HG02884 (cell line): ENCODE measurements around the gene KRT31.
"Not testable (repeated sequence)": the region's sequence is repeated elsewhere in the genome, so short reads cannot be mapped to it uniquely, and the experiment has no call there.

Source experiments
- ATAC-seq: cut with Tn5 transposase; IDR thresholded peaks from one replicate; pipeline ENCODE4 v1.9.1; 2021; ENCODE audit warnings: mild to moderate bottlenecking, moderate library complexity; ENCODE audit not compliant: unreplicated experiment

KRT31 gene

GRCh38 chr17:41396996-41397660 is at the start of gene KRT31:
Gene KRT31 (minus strand): TSS chr17:41397608. CDS start chr17:41397539, 69 bp downstream.
- no peak for ATAC-seq

GRCh38 chr17:41446806-41447205 is 49.4 kb upstream of the KRT31 start:
- ATAC-seq, result no peak

- no peak for ATAC-seq
Observed at GRCh38 chr17:41444640-41445039, 47.2 kb upstream of the KRT31 start.

GRCh38 chr17:41444186-41444585 is 46.8 kb upstream of the KRT31 start:
- ATAC-seq, result no peak

- ATAC-seq, result no peak
Observed at GRCh38 chr17:41442739-41443138, 45.3 kb upstream of the KRT31 start.

- no peak for ATAC-seq
Observed at GRCh38 chr17:41440531-41441033, 43.2 kb upstream of the KRT31 start, which contains the start of gene KRT38. Gene KRT38 (minus strand): TSS chr17:41440983. CDS start chr17:41440921, 62 bp downstream.

GRCh38 chr17:41439375-41439774 is 42.0 kb upstream of the KRT31 start:
- ATAC-seq, result no peak

- ATAC-seq, result no peak
Observed at GRCh38 chr17:41437769-41438168, 40.4 kb upstream of the KRT31 start.

GRCh38 chr17:41437254-41437653 is 39.8 kb upstream of the KRT31 start:
- ATAC-seq, result no peak

- no peak for ATAC-seq
Observed at GRCh38 chr17:41434415-41434814, 37.0 kb upstream of the KRT31 start.

- ATAC-seq, result no peak
Observed at GRCh38 chr17:41434005-41434404, 36.6 kb upstream of the KRT31 start.

GRCh38 chr17:41433586-41433985 is 36.2 kb upstream of the KRT31 start:
- no peak for ATAC-seq

- ATAC-seq, result not testable (repeated sequence)
Observed at GRCh38 chr17:41430376-41430775, 33.0 kb upstream of the KRT31 start.

GRCh38 chr17:41429667-41430066 is 32.3 kb upstream of the KRT31 start:
- ATAC-seq, result no peak

- ATAC-seq, result no peak
Observed at GRCh38 chr17:41428591-41429291, 31.3 kb upstream of the KRT31 start.

- no peak for ATAC-seq
Observed at GRCh38 chr17:41424111-41424635, 26.8 kb upstream of the KRT31 start, which contains the start of gene KRT37. Gene KRT37 (minus strand): TSS chr17:41424585. CDS start chr17:41424523, 62 bp downstream.

GRCh38 chr17:41422586-41422985 is 25.2 kb upstream of the KRT31 start:
- not testable (repeated sequence) for ATAC-seq

GRCh38 chr17:41421617-41422016 is 24.2 kb upstream of the KRT31 start:
- no peak for ATAC-seq

- no peak for ATAC-seq
Observed at GRCh38 chr17:41421116-41421515, 23.7 kb upstream of the KRT31 start.

GRCh38 chr17:41420134-41420533 is 22.7 kb upstream of the KRT31 start:
- no peak for ATAC-seq

GRCh38 chr17:41419716-41420115 is 22.3 kb upstream of the KRT31 start:
- no peak for ATAC-seq
